GM21423 (cell line): Measurements from ENCODE around the gene HDAC3.
A peak's percentile ranks its signal among the peaks of the same experiment; 100 is the strongest.

Experiments
- ATAC-seq: cut with Tn5 transposase; IDR thresholded peaks from one replicate; pipeline ENCODE4 v1.9.1; 2021; ENCODE audit warnings: mild to moderate bottlenecking, moderate library complexity; ENCODE audit not compliant: unreplicated experiment

Gene HDAC3

DNA sequence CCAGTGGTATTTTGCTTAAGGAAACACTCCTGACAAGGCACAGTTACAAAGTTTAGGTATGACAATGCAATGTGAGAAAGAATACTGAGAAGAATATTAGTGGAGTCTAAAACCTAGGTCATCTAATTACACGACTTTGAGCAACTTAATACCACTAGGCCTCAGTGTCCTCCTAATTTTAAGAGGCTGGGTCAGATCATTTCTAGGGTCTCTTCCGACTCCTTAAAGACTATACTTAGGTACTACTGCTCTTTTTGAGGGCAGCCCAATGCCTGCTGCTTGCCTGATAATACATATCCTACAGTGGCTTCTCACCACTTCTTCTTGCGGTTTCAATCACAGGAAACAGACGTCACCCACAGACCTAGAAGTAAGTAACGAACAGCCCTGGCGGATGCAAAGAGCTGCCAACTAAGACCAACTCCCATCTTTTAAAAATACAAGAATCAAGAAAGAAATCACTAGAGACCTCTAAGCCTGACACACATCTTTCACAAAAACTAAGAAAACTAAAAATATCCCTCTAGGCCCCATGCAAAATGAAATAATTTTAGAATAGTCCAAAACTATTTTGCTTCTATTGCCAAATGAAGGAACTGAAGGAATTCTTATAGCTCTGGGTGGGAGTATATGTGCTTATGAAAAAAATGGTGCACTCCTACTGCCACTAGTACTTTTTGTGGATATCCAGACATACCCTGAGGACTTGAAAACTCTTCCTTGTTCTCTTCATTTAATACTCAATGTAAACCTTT is 30.9 kb downstream of the HDAC3 start:
- peak; percentile 93 for ATAC-seq

DNA sequence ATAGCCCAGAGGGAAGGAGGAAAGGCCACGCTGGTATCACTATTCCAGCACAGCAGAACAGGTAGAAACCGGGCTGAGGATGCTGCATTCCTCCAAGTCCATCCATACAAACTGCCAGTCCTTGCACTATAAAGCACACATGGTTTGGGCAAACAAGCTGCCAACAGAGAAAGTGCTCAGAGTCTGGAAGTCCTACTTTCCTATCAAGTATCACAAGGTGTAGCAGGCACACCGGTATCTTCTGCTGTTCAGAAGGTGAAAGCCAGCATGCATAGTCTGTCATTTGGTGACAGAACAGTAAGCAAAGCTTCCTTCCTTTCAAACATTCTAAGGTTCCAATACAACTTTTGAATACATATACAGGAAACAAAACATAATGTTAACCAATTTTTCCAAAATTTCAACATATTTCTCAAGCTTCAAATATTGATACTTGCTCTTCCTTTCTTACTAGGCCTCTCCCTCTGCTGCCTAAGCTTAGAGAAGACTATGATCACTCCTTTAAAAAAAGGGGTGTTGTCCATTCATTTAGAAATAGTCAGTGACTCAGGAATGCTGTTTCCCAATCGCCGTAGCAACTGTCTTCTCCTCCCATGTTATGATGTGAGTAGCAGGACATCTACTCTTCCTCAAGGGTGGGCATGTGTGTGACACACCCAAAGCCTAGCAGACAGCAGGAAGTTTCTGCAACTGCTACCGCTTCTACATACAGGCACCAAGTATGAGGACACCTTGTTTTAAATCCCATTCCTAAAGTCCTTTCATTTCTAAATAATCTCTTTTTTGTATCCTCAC is 32.5 kb downstream of the HDAC3 start:
- ATAC-seq, result no peak

DNA sequence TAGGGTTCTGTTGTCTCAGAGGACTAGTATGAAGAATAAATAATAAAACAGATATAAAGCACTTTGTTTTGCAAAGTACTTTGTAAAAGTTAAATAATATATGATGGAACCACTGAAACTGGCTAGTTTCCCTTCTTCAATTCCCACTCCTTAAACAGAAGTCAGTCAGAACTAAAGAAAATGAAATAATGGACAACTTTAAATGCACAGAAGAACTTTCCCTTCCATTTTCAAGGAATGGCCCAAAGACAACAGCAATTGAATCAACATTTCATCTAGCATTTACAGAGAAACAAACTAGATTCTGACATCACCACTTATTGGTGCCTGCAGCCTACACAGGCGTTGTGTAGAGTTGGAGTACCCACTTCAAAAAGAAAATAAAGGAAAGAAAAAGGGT is 34.0 kb downstream of the HDAC3 start:
- ATAC-seq, result no peak

DNA sequence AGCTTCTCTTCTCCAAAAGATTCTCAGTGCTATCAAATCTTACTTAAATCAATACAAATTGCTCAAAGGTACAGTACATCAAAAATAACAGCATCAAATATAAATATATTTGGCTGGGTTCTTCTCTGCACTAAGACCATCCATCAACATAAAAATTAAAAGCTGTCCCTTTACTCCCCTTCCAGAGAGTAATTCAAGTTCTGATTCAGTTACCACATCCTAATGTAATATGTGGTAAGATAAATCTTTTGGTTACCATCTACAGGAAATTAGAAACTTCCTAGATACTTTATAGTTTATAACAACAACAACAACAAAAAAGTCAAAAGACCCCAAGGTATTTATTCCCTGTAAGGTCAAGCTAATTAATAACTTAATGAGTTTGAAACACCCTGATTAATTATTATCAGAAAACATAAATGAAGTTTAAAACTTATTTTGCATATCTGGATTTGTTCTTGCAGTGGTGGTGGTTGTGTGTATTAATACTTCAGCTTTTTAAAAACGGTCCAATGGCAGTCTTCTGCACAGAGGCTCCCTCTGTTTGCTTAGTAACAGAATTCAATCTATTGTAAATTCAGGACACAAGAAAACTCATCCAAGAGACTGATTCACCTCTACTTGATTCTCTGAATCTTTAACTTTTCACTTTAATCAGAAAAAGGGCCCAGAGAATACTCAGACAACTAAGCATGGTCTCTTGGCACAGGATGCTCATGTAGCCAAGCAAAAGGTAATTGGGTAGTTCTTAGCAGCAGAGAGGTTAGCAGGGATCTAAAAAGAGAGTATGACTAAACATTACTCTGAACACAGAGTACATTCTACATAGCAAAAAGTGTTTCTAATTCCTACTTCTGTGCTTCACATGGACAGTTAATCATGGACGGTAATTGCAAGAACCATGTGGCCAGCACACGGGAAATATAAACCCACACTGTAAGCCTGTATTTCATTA is 38.0 kb downstream of the HDAC3 start:
- peak; percentile 47 for ATAC-seq

DNA sequence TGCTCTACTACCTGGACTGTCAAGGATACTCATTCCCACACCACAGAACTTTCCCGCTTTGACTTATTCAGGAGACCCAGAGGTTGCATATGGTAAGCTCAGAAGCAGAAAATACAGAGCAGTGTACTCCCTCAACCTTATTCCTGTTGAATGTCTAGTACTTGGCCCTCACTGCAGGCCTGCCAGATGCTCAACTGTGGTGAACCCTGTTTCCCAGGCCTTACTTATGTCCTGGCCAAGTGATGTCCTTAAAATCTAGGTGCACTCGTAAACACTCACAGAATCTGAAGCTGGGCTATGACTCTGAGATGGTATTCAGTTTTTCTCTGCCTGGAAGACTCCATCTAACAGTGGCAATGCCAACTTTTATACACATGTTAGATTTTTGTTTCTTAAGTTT is 38.8 kb downstream of the HDAC3 start:
- ATAC-seq, result peak; percentile 9

DNA sequence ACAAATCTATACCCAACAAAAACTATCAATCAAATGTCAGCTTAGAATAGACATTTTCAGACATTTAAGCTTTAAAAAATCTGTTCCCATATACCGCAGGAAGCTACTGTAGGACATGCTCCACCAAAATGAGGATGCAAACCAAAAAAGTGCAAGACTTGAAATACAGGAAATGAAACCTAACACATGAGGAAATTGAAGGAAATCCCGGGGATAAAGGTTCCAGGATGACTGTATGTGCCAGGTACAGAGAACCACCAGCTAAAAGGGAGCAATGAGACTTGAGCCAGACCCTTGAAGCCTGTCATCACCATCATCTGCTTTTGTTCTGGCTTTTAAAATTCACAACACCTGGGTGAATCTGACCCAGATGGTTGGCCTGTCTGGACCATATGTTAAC is 39.3 kb downstream of the HDAC3 start:
- peak; percentile 36 for ATAC-seq

DNA sequence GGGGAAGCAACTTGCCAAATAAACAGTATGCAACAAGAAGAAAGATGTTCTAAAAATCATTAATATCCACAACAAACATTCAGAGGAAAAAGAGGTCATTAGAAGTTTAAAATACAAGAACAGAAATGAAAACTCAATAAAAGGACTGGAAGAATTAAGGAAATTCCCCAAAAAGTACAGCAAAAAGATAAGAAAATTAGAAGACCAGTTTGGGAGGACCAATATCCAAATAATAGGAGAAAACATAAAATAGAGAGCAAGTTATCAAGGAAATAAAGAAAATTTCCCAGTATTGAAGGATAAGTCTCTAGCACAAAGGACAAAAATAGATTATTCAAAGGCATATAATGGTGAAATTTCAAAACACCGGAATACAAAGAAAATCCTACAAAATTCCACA is 39.8 kb downstream of the HDAC3 start:
- no peak for ATAC-seq

DNA sequence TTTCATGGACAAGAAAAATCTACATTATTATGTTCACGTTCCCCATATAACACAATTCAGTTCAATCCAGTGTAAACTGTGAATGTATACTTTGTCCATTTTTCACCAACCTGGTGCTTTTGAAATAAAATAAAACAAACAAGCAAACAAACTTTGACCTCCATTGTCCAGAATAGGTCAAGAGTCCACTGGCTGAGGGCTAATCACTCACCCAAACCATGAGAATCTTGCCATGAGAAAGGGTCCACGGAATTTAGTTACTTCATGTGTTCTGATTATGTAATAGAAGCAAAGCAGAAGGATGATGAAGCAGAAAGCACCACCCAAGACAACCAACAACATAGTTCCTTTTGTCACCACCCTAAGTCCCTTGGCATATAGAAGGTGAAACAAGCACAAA is 46.5 kb downstream of the HDAC3 start:
- ATAC-seq, result no peak

DNA sequence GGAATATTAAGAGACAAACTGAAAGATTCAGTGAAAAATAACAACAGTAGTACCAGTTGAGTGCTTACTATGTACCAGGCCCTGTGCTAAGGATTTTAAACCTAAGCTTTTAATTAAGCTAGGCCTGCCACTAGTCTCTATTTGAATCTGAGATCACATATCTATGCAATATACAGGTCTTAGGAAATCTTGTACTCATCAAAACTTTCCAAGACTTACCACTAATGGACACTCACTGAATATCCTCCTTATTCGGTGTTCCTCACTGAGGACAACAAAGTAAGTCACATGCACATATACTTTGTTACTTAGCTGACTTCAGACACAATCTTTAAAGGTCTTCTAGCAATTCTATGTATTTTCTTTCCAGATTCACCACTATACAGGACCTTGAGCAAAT is 50.4 kb downstream of the HDAC3 start:
- no peak for ATAC-seq

DNA sequence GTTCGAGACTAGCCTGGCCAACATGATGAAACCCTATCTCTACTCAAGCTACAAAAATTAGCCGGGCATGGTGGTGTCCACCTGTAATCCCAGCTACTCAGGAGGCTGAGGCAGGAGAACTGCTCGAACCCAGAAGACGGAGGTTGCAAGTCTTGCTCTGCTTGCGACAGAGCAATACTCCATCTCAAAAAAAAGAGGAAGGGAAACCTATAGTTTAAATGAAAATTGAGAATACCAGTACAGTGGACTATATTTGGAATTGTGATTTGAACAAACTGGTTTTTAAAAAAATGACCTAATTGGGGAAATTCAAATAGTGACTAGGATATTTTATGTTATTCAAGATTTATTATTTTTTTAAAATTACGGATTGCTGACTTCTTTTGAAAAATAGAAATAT is 51.1 kb downstream of the HDAC3 start:
- ATAC-seq, result no peak

DNA sequence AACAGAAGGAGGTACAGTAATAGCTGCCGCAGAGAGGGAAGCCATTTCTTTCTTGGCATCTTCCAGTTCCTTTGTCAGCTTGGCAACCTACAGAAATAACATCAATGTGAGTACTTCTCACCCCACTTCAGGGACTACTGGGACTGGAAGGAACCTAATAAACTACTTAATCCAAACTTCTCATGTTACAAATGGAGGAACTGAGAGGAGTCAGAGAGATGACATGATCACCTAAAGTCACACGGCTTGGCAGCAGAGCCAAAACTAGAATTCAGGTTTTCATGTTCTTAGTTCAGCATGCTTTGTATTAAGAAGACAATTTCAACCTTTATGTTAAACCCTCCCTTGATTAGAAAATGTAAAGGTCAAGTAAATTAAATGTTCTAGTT is 62.5 kb downstream of the HDAC3 start:
- ATAC-seq, result no peak

DNA sequence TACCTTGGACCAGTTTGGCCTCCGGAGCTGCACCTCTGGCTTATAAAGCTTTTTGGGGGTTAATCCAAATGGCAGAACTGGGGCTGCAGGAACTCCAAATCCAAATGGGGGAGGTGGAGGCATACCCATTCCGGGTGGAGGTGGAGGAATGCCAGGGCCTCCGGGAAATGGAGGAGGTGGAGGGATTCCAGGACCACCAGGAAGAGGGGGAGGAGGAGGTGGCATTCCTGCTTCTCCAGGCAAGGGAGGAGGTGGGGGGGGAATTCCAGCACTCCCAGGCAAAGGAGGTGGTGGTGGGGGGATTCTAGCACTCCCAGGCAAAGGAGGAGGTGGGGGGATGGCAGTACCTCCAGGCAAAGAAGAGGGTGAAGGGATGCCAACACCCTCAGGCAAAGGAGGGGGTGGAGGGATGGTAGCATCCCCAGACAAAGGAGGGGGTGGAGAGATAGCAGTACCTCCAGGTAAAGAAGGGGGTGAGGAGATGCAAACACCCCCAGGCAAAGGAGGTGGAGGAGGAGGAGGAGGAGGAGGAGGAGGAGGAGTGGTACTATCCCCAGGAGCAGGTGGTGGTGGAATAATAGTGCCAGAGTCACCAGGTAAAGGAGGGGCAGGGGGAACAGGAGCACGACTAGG is 63.0 kb downstream of the HDAC3 start:
- no peak for ATAC-seq
